Measurements from ENCODE around the gene DHODH. TPM values are rescaled to one million over a fixed set of nuclear protein-coding genes. Genes with fewer than 3 reads are reported as not detected.
"Not testable (repeated sequence)": the region's sequence is repeated elsewhere in the genome, so short reads cannot be mapped to it uniquely, and the experiment has no call there.

The DHODH gene
- total RNA-seq, 3 donors from 2014 or later (not counting 1 experiment from before 2014, with no cell fraction given), result 3.7 to 6.9 (median 4.7) TPM

GRCh38 chr16:71985262-71985974 is 23.1 kb upstream of the DHODH start:
- Histone ChIP-seq H3K9me3 (ENCODE audit: control insufficient read depth, insufficient read depth, low read length) (no peaks in the 10 kb centered on the region), H3K4me1 (ENCODE audit: control insufficient read depth, insufficient read depth, low read length) (no peaks in the 10 kb centered on the region), H3K36me3 (ENCODE audit: control insufficient read depth, insufficient read depth, low read length) (no peaks in the 10 kb centered on the region), H3K27ac (ENCODE audit: low read length) (no peak overlapping the region), H3K4me3 (ENCODE audit: low read length) (no peak overlapping the region), H3K27me3 (ENCODE audit: control insufficient read depth, insufficient read depth, low read length) (no peaks in the 10 kb centered on the region)
- Mint-ChIP-seq H3K27ac (no peak overlapping the region), H3K4me1 (no peaks in the 10 kb centered on the region), H3K9me3 (no peaks in the 10 kb centered on the region), H3K4me3 (no peak overlapping the region), H3K27me3 (ENCODE audit: low read depth in 2 of 2) (peaks cover 15 to 29% of the 10 kb centered on the region in 2 donors), H3K36me3 (no peaks in the 10 kb centered on the region)
- intact Hi-C loops (cut with micrococcal nuclease), result no loop called here
- DNase-seq, result no peak
- 83% methylated on average over 8 of the region's 9 CpGs for WGBS (ENCODE audit: insufficient coverage)
- no peak for ATAC-seq
- TF ChIP-seq CTCF (IDR thresholded peaks at IDR 0.05), result no peak

GRCh38 chr16:71986131-71986530 is 22.4 kb upstream of the DHODH start:
- 75% methylated on average over 4 of the region's 4 CpGs for WGBS (ENCODE audit: insufficient coverage)
- Mint-ChIP-seq H3K4me3 (no peak overlapping the region), H3K27me3 (ENCODE audit: low read depth in 2 of 2) (peaks cover 15 to 29% of the 10 kb centered on the region in 2 donors), H3K27ac (no peak overlapping the region), H3K4me1 (no peaks in the 10 kb centered on the region), H3K9me3 (no peaks in the 10 kb centered on the region), H3K36me3 (no peaks in the 10 kb centered on the region)
- no peaks in the 10 kb centered on the region for H3K4me1 ChIP-seq (ENCODE audit: control insufficient read depth, insufficient read depth, low read length)
- no peak overlapping the region for H3K27ac ChIP-seq (ENCODE audit: low read length)
- no peak for TF ChIP-seq CTCF (IDR thresholded peaks at IDR 0.05)
- H3K4me3 ChIP-seq (ENCODE audit: low read length), result no peak overlapping the region
- DNase-seq, result no peak
- ATAC-seq, result no peak
- H3K9me3 ChIP-seq (ENCODE audit: control insufficient read depth, insufficient read depth, low read length), result no peaks in the 10 kb centered on the region
- H3K27me3 ChIP-seq (ENCODE audit: control insufficient read depth, insufficient read depth, low read length), result no peaks in the 10 kb centered on the region
- no peaks in the 10 kb centered on the region for H3K36me3 ChIP-seq (ENCODE audit: control insufficient read depth, insufficient read depth, low read length)
- intact Hi-C loops (cut with micrococcal nuclease), result no loop called here

- Histone ChIP-seq H3K9me3 (ENCODE audit: control insufficient read depth, insufficient read depth, low read length) (no peaks in the 10 kb centered on the region), H3K4me1 (ENCODE audit: control insufficient read depth, insufficient read depth, low read length) (no peaks in the 10 kb centered on the region), H3K27me3 (ENCODE audit: control insufficient read depth, insufficient read depth, low read length) (peaks cover 2% of the 10 kb centered on the region), H3K4me3 (ENCODE audit: low read length) (no peak overlapping the region), H3K27ac (ENCODE audit: low read length) (no peak overlapping the region), H3K36me3 (ENCODE audit: control insufficient read depth, insufficient read depth, low read length) (no peaks in the 10 kb centered on the region)
- Mint-ChIP-seq H3K9me3 (no peaks in the 10 kb centered on the region), H3K27ac (no peak overlapping the region), H3K4me1 (no peaks in the 10 kb centered on the region), H3K27me3 (ENCODE audit: low read depth in 2 of 2) (peaks cover 17 to 30% of the 10 kb centered on the region in 2 donors), H3K36me3 (no peaks in the 10 kb centered on the region), H3K4me3 (no peak overlapping the region)
- TF ChIP-seq CTCF (IDR thresholded peaks at IDR 0.05), result no peak
- ATAC-seq (no peak), DNase-seq (no peak)
- intact Hi-C loops (cut with micrococcal nuclease), result no loop called here
- 82% methylated on average over 4 of the region's 5 CpGs for WGBS (ENCODE audit: insufficient coverage)
These were observed 13.5 kb upstream of the DHODH start for GRCh38 chr16:71995038-71995437.

GRCh38 chr16:71997578-71997977 is 11.0 kb upstream of the DHODH start:
- H3K27ac Mint-ChIP-seq; H3K4me3 ChIP-seq (ENCODE audit: low read length); H3K27ac ChIP-seq (ENCODE audit: low read length); intact Hi-C loops (cut with micrococcal nuclease); H3K36me3 ChIP-seq (ENCODE audit: control insufficient read depth, insufficient read depth, low read length); H3K4me1 Mint-ChIP-seq; H3K36me3 Mint-ChIP-seq; H3K9me3 Mint-ChIP-seq; H3K27me3 ChIP-seq (ENCODE audit: control insufficient read depth, insufficient read depth, low read length); H3K4me1 ChIP-seq (ENCODE audit: control insufficient read depth, insufficient read depth, low read length); DNase-seq; H3K9me3 ChIP-seq (ENCODE audit: control insufficient read depth, insufficient read depth, low read length); H3K4me3 Mint-ChIP-seq; ATAC-seq: not testable (repeated sequence)
- 96% methylated on average over 8 of the region's 9 CpGs for WGBS (ENCODE audit: insufficient coverage)
- peaks cover 11 to 22% of the 10 kb centered on the region in 2 donors for H3K27me3 Mint-ChIP-seq (ENCODE audit: low read depth in 2 of 2)
